IPS-NIHi11 (cell line): ENCODE results near the gene PARVA.
A peak's percentile ranks its signal among the peaks of the same experiment; 100 is the strongest.

Experiments
- DNase-seq: peaks from one replicate; pipeline ENCODE4 v3.0.0; 2012; ENCODE audit warnings: mixed read lengths, low spot score

The PARVA gene

GRCh38 chr11:12403997-12404350 is 26.6 kb downstream of the PARVA start:
- no peak for DNase-seq

- no peak for DNase-seq
These were observed 27.1 kb downstream of the PARVA start for GRCh38 chr11:12404436-12404835.

- no peak for DNase-seq
These were observed 30.9 kb downstream of the PARVA start for GRCh38 chr11:12408156-12408770.

GRCh38 chr11:12409621-12410005 is 32.2 kb downstream of the PARVA start:
- DNase-seq, result no peak

GRCh38 chr11:12410006-12410728 is 32.8 kb downstream of the PARVA start:
- DNase-seq, result no peak

- no peak for DNase-seq
These were observed 34.0 kb downstream of the PARVA start for GRCh38 chr11:12411393-12411792.

GRCh38 chr11:12411806-12412727 is 34.7 kb downstream of the PARVA start:
- peak; percentile 84 for DNase-seq

GRCh38 chr11:12413141-12414052 is 36.0 kb downstream of the PARVA start:
- DNase-seq, result no peak

GRCh38 chr11:12414611-12415010 is 37.2 kb downstream of the PARVA start:
- DNase-seq, result no peak

GRCh38 chr11:12415342-12415966 is 38.1 kb downstream of the PARVA start:
- no peak for DNase-seq

- DNase-seq, result no peak
These were observed 39.2 kb downstream of the PARVA start for GRCh38 chr11:12416552-12416951.

GRCh38 chr11:12417691-12418611 is 40.6 kb downstream of the PARVA start:
- no peak for DNase-seq

GRCh38 chr11:12420040-12420439 is 42.7 kb downstream of the PARVA start:
- no peak for DNase-seq

GRCh38 chr11:12420706-12421105 is 43.3 kb downstream of the PARVA start:
- no peak for DNase-seq

- no peak for DNase-seq
These were observed 44.0 kb downstream of the PARVA start for GRCh38 chr11:12421386-12421785.

- no peak for DNase-seq
These were observed 48.8 kb downstream of the PARVA start for GRCh38 chr11:12426176-12426575.

- no peak for DNase-seq
These were observed 51.8 kb downstream of the PARVA start for GRCh38 chr11:12429155-12429554.

- no peak for DNase-seq
These were observed 53.0 kb downstream of the PARVA start for GRCh38 chr11:12430351-12430750.

- DNase-seq, result peak; percentile 12
These were observed 53.7 kb downstream of the PARVA start for GRCh38 chr11:12430954-12431595.

GRCh38 chr11:12432507-12432906 is 55.1 kb downstream of the PARVA start:
- no peak for DNase-seq
